HG03045 (cell line): ENCODE data around the gene DTX4.
"Not testable (repeated sequence)": the region's sequence is repeated elsewhere in the genome, so short reads cannot be mapped to it uniquely, and the experiment has no call there.

Experiments
- ATAC-seq: cut with Tn5 transposase; IDR thresholded peaks from one replicate; pipeline ENCODE4 v1.9.1; 2021; ENCODE audit warnings: mild to moderate bottlenecking, moderate library complexity; ENCODE audit not compliant: unreplicated experiment

The DTX4 gene

DNA sequence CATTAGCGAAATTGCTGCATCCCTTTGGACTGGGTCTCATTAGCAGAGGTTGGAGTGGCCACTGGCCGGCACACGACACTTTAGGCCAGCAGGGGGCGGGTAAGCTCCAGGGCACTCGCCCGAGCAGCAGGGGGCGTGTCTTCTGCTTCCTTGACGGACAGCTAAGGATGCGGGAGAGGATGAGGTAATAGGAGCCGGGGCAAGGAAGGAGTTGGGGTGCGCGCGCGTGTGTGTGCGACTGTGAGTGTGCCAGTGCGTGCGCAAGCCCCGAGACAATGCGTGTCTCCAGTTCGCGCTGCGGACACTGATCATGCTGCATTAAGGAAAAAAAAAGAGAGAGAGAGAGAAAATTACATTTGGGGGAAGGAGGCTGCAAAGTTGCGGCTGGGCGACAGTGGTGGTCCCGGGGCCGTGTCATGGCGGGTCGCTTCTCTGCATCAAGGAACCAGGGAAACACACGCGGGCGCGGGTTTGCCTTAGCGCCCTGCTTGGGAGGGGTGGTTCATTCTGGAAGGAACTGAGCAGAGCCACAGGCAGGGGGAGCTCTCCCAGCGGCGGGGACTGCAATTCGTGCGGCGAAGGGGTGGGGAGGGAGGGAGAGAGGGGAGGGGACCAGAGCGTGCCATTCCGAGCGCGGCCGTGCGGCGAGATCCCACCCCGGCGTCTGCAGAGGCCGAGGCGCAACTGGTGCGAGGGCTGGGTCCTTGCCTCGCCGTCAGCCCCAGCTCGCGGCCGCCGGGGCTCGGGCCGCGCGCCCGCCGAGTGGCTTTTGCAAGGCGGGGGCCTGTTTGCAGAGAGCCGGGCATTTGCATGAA lies at the start of gene DTX4:
DTX4 (plus strand) TSS at position 625 of the 815 bp plus-strand sequence. CDS start 464 bp downstream, outside the sequence.
- ATAC-seq: peak; percentile 86

- ATAC-seq: peak; percentile 97
These were observed 36.1 kb upstream of the DTX4 start for GRCh38 chr11:59135648-59136461.

GRCh38 chr11:59136551-59136950 lies 35.4 kb upstream of the DTX4 start:
- ATAC-seq: not testable (repeated sequence)

DNA sequence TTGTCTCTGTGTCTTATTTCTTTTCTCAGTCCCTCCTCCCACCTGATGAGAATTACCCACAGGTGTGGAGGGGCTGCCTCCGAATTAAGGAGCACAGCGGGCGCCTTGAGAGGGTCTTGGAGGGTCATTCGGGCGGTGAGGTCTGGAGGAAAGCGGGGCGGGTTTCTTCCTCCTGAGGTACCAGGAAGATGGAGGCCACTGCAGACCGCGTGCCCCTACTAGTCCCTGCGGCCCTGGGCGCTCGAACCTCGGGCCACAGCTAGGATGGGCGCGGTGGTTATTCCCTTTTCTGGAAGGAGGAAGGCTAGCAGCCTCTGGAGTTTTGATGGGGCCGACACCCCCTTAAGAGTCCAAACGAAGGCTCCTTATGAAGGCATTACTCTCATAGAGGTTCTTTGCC lies 34.7 kb upstream of the DTX4 start:
- no peak for ATAC-seq

DNA sequence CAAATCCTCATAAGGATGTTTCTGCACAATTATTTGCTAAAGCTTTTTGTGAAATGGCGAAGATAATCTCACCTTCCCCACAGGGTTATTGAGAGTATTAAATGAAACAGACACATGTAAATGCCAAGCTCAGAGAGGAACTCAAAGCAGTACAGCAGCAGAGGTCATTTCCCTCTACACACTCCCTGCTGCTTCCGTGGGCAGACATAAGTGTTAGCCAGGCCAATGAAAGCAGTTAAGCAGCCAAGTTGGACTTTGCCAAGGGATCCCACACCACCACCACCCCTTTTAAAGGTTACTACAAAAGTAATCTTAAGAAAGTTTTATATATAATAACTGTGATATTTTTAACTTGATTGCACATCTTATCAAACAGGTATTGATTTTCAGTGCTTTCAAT lies 33.3 kb upstream of the DTX4 start:
- ATAC-seq: no peak

GRCh38 chr11:59141191-59141590 lies 30.7 kb upstream of the DTX4 start:
- no peak for ATAC-seq

DNA sequence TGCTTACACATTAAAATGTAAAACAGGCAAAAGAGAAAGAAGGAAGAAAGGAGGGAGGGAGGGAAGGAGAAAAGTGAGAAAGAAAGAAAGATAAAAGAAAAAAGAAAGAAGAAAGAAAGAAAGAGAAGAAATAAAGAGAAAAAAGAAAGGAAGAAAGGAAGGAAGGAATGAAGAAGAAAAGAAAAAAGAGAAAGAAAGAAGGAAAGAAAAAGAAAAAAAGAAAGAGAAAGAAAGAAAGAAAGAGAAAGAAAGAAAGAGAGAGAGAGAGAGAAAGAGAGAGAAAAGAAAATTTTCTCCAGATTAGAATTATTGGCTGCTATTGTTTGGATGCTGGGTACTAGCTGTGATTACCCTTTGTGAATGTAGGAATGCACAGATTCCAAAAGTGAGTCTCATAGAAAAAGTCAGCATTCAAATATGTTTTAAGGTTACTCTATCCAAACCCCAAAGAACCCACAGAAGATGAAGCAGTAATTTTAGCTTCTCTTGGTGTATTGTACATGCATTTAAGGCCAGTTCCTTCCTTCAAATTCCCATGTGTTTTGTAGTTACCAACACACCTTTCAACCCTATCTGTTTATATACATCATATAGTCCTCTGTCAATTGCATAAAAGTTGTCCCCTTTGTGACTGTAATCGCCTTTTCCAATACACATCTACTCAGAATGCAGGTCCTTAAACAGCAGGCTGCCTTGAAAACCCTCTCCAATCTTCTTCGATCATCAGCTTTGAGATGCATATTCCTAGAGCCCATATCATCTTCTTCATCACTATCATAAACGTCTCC lies 30.1 kb upstream of the DTX4 start:
- ATAC-seq: no peak

- ATAC-seq: peak; percentile 83
These were observed 29.1 kb upstream of the DTX4 start, which contains the start of gene FAM111A for GRCh38 chr11:59142530-59143507. Gene FAM111A, plus strand, starts transcription at chr11:59142856. Its CDS starts 6,017 bp downstream, at chr11:59148873.

GRCh38 chr11:59144096-59144495 lies 27.8 kb upstream of the DTX4 start:
- ATAC-seq: no peak

DNA sequence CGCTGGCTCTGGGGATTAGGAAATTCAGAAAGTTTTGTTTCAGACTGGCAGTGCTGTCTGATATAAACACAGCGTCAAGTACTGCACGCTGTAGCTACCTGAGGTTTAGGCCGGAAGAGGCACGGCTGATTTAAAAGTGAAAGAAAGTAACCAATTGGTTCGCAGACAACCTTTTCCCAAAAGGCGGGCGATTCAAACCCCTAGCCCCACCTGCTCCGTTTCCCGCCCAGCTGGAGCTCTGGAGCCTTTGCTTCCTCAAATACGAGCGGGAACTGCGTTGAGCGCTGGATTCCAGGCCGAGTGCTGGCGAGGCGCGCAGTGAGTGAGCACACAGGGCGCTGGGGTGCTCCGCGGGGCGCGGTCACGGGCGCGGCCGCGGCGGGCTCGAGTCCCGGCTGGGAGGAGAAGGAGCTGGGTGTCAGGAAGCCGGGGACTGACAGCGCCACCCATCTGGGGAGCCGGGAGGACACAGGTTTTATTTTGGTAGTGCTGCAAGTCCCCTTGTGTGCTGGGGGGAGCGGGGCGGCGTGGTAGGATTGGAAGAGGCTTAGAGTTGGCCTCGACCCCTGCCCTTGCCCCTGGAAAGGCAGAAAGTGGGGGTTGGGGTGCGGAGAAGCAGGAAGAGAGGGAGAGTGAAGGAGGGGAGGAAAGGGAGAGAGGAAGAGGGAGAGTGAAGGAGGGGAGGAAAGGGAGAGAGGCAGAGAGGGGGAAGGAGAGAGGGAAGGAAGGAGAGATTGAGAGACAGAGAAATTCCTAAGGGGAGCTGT lies 27.2 kb upstream of the DTX4 start:
- ATAC-seq: peak; percentile 57

DNA sequence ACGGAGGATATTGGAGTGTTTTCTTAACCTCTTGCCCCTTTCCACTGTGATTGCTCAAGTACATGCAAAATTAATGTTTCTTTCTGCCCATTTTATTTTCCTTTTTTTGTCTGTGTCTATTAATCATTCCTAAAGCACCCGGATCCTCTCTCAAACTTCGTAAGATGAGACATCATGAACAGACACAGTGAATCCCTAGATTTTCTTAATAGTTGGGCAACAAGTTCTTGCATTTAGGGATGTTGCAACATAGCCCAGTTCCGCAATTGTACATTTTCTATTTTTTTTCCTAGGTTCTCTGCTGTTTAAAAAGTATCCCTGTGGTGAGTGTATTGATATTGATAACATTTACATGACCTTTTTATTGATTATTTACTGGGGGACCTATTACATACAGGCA lies 26.4 kb upstream of the DTX4 start:
- ATAC-seq: no peak

- ATAC-seq: no peak
These were observed 20.2 kb upstream of the DTX4 start for GRCh38 chr11:59151761-59152160.

GRCh38 chr11:59152312-59152951 lies 19.5 kb upstream of the DTX4 start:
- ATAC-seq: peak; percentile 85

DNA sequence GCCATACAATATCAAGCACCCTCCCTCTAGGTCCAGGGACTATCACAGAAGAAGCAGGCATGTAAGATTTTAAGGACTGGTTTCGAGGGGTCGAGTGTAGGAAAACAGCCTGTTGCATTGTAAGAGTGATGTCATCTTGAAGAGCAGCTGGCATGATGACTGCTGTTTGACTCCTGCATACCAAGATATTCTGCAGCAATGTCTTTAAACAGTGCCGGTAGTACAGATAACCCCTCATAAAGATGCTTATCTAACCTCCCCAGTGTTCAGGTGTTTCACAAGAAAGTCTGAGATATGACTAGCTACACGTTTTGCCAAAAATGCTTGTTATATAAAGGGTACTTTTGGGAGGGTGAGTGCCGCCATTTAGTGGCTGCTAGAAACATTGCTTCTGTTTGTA lies 17.3 kb upstream of the DTX4 start:
- ATAC-seq: no peak

DNA sequence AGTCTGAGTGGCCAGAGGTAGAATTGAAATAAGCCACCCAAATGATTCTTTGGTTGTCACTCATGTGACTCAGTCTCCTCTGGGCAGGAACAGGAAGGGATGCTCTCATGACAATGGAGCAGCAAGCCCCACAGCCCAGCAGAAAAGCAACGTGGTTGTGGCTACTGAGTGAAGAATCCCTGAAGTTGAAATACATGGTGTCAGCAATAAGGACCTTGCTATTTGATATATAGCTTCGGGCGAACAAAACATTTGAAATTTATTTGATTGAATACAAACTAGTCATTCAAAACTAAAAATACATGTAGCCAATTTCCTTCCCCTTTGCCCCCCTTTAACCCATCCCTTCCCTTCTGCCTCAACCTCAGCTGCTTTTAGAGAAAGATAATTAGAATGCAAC lies 14.5 kb upstream of the DTX4 start:
- no peak for ATAC-seq

GRCh38 chr11:59158206-59159068 lies 13.5 kb upstream of the DTX4 start:
- ATAC-seq: peak; percentile 95

DNA sequence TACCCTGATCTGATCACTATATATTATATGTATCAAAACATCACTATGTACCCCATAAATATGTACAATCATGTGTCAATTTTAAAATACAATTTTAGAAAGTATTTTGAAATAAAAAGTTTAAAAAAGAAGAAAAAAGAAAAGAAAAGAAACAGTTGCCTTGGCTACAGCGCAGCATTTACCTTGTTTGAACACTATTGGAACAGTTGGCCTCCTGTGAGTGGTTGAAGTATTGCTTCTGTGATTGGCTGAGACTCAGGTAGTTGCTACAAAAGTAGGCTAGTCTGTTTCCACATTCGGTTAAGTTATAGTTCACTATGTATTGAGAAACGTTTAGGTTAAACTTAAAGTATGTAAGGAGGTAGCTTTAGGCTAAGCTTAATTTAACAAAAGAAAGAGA lies 7.9 kb upstream of the DTX4 start:
- ATAC-seq: no peak
